ENCODE measurements around the gene TMTC1.

TMTC1 gene

DNA sequence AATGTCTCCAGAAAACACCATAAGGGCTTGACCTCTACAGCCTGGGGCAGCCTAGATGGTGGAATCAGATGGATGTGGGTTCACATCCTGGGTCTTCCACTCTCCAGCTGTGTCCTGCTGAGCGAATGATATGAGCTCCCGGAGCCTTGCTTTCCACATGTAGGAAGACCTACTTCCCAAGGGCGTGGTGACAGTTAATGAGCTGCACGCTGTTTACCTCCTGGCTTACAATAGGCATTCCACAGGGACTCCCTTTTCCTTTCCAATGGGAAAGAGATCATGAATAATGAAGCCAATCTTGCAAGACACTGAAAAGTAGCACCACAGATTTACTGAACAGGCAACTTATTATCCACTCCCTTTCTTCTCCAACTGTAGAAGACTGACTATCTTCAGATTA is 46.1 kb downstream of the TMTC1 start:
- TF ChIP-seq, protein P1, sequence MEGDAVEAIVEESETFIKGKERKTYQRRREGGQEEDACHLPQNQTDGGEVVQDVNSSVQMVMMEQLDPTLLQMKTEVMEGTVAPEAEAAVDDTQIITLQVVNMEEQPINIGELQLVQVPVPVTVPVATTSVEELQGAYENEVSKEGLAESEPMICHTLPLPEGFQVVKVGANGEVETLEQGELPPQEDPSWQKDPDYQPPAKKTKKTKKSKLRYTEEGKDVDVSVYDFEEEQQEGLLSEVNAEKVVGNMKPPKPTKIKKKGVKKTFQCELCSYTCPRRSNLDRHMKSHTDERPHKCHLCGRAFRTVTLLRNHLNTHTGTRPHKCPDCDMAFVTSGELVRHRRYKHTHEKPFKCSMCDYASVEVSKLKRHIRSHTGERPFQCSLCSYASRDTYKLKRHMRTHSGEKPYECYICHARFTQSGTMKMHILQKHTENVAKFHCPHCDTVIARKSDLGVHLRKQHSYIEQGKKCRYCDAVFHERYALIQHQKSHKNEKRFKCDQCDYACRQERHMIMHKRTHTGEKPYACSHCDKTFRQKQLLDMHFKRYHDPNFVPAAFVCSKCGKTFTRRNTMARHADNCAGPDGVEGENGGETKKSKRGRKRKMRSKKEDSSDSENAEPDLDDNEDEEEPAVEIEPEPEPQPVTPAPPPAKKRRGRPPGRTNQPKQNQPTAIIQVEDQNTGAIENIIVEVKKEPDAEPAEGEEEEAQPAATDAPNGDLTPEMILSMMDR (IDR thresholded peaks at IDR 0.05; ENCODE audit: control extremely low read depth, extremely low read depth, low read depth, missing control alignments) = no peak
- ChIA-PET CTCF (no interaction called here), POLR2A (no interaction called here)
- no peak for DNase-seq (ENCODE audit: extremely low spot score)

DNA sequence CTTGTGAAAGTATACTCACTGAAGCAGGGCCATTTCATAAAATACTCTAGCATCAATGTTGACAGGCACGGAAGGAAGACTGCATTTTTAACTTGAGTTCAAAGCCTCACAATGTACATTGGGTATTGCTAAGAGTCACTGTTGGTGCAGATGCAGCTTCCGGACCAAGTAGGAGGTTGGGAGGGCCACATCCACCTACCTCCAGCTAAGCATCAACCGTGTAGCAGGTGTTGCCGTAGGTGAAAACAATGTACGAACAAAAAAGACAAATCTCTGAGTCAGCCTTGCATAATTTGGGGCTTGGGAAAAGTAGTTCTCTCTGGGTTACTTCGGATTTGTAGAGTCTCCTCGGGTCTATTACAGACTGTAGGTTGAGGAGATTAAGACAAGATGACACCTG is 48.1 kb downstream of the TMTC1 start:
- ChIA-PET CTCF (no interaction called here), POLR2A (no interaction called here)
- TF ChIP-seq, protein P1 (IDR thresholded peaks at IDR 0.05; ENCODE audit: control extremely low read depth, extremely low read depth, low read depth, missing control alignments) = no peak
- DNase-seq (ENCODE audit: extremely low spot score) = no peak

DNA sequence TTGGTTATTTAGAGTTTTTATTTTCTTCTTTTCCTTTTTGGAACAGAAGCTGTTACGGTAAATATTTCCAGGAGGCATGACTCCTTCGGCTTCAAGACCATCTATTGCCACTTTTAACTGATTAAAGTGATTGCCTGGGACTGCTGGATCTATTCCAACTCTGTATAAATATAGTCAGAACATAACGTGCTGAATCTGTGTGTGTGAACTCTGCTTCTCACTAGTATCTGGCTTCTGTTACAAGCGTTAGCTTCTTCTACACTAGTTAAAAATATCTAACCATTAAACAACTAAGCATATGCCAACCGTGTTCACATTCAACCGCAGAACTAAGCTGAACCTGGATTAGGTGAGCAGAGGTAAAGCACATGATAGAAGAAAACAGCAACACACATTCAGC is 49.0 kb downstream of the TMTC1 start:
- no peak for DNase-seq (ENCODE audit: extremely low spot score)
- POLR2A ChIA-PET = no interaction called here
- TF ChIP-seq, protein P1 (IDR thresholded peaks at IDR 0.05; ENCODE audit: control extremely low read depth, extremely low read depth, low read depth, missing control alignments) = no peak
- CTCF ChIA-PET = interaction anchor here (1.0 kb wide), 1 partner anchor 15 kb away, joined by 4 read pairs; no protein-coding TSS in a partner anchor

DNA sequence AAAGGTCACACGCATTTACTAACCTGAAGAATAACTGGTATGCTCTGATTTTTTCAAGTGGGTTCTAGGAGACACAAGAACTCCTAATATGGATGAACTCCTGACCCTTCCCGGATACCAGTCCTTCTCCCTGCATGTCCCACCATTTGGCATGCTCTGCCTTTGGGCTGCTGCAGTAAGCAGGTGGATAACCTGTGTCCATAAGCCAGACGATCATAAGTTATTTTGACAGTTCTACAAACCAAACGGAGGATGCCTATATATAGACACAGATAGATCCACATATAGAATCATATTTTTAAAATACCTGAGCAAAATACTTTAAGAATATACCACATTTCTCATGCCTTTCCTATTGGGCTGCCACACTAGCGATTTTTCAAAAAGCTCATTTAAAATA is 49.4 kb downstream of the TMTC1 start:
- DNase-seq (ENCODE audit: extremely low spot score) = no peak
- ChIA-PET CTCF (interaction anchor here (1.0 kb wide), 2 partner anchors 8 to 15 kb away, joined by 4 read pairs; no protein-coding TSS in a partner anchor), POLR2A (no interaction called here)
- TF ChIP-seq, protein P1 (IDR thresholded peaks at IDR 0.05; ENCODE audit: control extremely low read depth, extremely low read depth, low read depth, missing control alignments) = no peak

DNA sequence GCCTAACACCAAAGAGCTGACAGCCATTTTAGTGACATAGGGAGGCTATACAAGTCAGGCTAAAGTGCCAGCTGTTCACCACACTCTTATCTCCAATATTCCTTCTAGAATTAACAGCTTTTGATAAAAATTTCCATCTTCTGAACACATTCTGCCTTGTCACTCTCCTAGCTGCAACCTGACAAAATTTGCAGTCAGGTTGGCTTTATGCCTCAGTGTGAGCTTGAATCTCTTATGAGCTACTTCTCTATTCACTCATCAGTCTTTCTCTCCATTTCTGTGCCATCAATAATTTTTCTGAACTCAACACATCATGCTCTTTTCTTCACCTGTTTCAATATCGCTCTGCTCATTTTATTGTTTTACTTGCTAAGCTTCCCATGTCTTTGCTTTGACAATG is 50.2 kb downstream of the TMTC1 start:
- TF ChIP-seq, protein P1 (IDR thresholded peaks at IDR 0.05; ENCODE audit: control extremely low read depth, extremely low read depth, low read depth, missing control alignments) = no peak
- CTCF ChIA-PET = interaction anchor here (0.9 to 1.0 kb wide), 3 partner anchors 9 to 25 kb away, joined by 3 to 4 read pairs (median 3); no protein-coding TSS in a partner anchor
- no peak for DNase-seq (ENCODE audit: extremely low spot score)
- POLR2A ChIA-PET = no interaction called here

DNA sequence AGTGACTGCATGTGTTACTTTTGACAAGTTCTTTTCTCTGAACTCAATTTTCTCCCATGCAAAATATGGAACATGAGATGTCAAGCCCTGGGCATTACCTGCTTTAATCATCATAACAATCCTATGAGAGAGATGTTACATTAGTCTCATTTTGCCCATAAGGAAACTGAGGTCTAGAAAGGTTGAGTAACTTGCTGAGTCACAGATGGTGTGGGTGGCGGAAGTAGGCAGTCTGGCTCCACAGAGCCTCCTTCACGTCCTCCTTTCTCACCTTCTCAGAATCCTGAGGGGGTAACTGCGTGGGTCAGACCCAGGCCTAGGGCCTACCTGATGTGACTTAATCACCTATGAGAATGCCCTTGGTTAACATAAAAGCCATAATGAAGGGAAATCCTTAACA is 50.7 kb downstream of the TMTC1 start:
- ChIA-PET POLR2A (no interaction called here), CTCF (interaction anchor here (0.9 to 1.0 kb wide), 3 partner anchors 8 to 25 kb away, joined by 3 to 4 read pairs (median 3); no protein-coding TSS in a partner anchor)
- no peak for DNase-seq (ENCODE audit: extremely low spot score)
- TF ChIP-seq, protein P1 (IDR thresholded peaks at IDR 0.05; ENCODE audit: control extremely low read depth, extremely low read depth, low read depth, missing control alignments) = no peak

DNA sequence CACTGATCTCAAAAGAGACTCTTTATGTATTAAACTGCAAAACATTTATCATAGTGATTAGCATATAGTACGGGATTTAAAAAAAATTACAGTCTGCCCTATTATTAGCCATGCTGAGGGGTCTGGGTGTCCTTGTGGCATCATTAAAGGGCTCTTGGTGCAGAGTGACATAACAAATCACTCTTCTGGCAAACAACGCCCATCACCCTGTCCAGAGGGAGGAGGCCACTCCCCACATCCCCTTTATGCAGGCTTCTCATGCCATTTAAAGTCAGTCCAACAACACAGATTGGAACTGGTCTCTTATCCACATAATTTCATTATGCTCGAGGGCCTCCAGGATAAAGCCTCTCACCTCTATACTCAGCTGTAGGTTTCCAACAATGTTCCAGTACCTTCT is 51.1 kb downstream of the TMTC1 start:
- no peak for DNase-seq (ENCODE audit: extremely low spot score)
- ChIA-PET POLR2A (no interaction called here), CTCF (no interaction called here)
- TF ChIP-seq, protein P1 (IDR thresholded peaks at IDR 0.05; ENCODE audit: control extremely low read depth, extremely low read depth, low read depth, missing control alignments) = no peak
